Measurements from ENCODE around the gene CTIF.

CTIF gene

GRCh38 chr18:48816554-48816953 lies 277.7 kb downstream of the CTIF start:
- TF ChIP-seq CTCF (IDR thresholded peaks at IDR 0.05) = no peak

- no peak for TF ChIP-seq CTCF (IDR thresholded peaks at IDR 0.05)
These were observed 278.2 kb downstream of the CTIF start for GRCh38 chr18:48817021-48817461.

- TF ChIP-seq CTCF (IDR thresholded peaks at IDR 0.05) = no peak
These were observed 279.8 kb downstream of the CTIF start for GRCh38 chr18:48818329-48819254.

- TF ChIP-seq CTCF (IDR thresholded peaks at IDR 0.05) = no peak
These were observed 280.4 kb downstream of the CTIF start for GRCh38 chr18:48819276-48819675.

GRCh38 chr18:48819781-48820482 lies 281.1 kb downstream of the CTIF start:
- no peak for TF ChIP-seq CTCF (IDR thresholded peaks at IDR 0.05)

- TF ChIP-seq CTCF (IDR thresholded peaks at IDR 0.05) = no peak
These were observed 281.8 kb downstream of the CTIF start for GRCh38 chr18:48820483-48821250.

- TF ChIP-seq CTCF (IDR thresholded peaks at IDR 0.05) = no peak
These were observed 282.4 kb downstream of the CTIF start for GRCh38 chr18:48821251-48821590.

All from LNCAP (cell line).